Measurements from ENCODE around the gene MEGF8.
A peak's percentile ranks its signal among the peaks of the same experiment; 100 is the strongest.
"Not testable (repeated sequence)": the region's sequence is repeated elsewhere in the genome, so short reads cannot be mapped to it uniquely, and the experiment has no call there.

MEGF8 gene

DNA sequence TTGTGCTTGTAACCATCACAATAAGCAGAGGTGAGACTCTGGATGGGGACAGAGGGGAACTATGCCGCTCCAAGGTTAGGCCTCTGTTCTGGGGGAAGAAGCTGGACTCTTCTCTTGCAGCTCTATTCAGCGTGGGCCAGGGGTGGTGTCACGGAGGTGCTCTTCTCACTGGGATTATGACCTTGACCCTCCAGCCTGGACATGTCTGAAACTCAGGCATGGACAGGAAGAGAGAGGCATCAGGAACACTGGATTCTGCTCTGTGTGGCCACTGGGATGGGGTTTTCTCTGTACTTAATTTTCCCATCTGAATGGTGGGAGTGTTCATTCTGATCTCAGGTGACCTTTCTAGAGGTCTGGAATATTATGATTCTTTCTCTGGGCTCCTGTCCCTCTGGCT is 7.6 kb downstream of the MEGF8 start:
- DNase-seq, result no peak

DNA sequence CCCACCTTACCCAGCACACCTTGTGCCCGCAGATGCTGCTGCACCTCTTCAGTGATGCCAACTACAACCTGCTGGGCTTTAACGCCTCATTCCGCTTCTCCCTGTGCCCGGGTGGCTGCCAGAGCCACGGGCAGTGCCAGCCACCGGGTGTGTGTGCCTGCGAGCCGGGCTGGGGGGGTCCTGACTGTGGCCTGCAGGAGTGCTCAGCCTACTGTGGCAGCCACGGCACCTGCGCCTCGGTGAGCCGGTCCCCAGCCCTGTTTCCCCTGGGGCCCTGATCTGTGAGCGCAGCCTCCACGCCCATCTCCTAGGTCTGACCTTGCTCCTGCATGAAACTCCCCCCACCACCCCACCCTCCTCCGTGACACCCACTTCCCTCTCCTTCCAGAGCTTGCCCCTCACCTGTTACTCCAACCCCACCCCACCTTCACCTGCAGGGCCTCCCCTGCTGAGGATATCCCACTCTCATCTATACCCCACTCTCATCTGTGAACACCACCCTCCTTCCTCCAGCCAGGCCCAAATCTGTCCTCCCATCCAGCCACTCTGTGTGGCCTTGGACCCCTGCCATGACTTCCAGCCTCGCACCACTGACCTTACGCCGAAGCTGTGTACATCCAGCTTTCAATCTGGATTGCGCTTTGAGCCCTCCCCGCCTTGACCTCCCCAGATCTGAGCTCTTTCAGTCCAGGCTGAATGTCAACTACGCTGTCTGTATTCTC is 8.7 kb downstream of the MEGF8 start:
- no peak for DNase-seq

DNA sequence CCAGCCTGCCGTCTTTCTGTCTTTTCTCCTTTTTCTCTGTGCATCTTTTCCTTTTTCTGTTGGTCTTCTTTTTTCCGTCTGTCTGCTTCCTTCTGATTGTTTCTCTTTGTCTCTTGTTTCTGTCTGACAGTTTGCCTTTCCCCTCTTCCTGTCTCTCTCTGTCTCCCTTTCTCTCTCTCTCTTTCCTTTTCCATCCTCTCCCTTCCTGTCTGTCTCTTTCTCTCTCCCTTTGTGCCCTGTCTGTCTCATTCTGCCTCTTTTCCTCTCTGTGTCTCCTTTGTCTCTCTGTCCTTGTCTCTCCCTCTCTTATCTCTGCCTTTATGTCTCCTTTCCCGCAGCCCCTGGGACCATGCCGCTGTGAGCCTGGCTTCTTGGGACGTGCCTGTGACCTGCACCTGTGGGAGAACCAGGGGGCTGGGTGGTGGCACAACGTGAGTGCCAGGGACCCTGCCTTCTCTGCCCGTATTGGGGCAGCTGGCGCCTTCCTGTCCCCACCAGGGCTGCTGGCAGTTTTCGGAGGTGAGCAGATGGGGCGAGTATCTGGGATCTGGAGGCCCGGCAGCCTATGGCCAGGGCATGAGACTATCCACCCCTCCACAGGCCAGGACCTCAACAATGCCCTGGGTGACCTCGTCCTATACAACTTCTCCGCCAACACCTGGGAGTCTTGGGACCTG is 9.4 kb downstream of the MEGF8 start:
- no peak for DNase-seq

DNA sequence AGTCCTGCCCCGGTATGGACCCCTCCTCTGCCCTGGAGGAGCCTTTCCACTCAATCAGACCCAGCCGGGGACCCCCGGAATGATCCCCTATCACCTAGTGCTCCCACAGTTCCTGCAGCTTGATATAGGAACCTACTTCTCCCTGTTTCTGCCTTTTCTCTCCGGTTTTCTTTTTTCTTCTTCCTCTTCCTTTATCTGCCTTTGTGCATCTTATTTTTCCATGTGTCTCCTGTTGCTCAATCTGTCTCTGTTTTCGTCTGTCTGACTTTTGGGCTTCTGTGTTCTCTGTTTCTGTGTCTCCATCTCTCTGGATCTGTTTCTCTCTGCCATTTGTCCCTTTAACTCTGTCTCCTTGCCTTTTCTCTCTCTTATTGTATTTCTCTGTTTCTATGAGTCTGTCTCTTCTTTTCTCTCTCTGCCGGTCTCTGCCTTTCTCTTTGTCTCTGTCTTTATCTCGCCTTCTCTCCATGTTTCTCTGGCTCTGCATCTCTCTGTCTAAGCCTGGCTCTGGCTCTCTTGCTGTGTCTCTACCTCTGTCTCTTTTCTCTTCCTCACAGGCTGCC is 10.0 kb downstream of the MEGF8 start:
- DNase-seq, result no peak

DNA sequence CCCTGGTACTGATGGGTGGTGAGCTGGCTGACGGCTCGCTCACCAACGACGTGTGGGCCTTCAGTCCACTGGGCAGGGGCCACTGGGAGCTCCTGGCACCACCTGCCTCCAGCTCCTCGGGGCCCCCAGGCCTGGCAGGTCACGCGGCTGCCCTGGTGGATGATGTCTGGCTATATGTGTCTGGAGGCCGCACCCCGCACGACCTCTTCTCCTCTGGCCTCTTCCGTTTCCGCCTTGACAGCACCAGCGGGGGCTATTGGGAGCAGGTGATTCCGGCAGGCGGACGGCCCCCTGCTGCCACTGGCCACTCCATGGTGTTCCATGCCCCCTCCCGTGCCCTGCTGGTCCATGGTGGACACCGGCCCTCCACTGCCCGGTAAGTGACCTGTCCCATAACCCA is 10.5 kb downstream of the MEGF8 start:
- no peak for DNase-seq

DNA sequence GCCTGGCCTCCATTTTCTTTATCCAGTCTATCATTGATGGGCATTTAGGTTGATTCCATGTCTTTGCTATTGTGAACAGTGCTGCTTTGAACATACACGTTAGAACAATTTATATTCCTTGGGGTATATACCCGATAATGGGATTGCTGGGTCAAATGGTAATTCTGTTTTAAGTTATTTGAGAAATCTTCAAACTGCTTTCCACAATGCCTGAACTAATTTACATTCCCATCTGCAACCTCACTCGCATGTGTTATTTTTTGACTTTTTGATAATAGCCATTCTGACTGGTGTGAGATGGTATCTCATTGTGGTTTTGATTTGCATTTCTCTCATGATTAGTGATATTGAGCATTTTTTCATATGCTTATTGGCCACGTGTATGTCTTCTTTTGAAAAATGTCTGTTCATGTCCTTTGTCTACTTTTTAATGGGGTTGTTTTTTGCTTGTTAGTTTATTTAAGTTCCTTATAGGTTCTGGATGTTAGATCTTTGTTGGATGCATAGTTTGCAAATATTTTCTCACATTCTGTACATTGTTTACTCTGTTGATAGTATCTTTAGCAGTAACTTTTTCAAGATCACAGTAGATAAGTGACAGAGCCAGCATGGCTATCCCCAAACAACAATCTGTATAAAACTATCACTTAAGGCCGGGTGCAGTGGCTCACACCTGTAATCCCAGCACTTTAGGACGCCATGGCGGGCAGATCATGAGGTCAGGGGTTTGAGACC is 13.9 kb downstream of the MEGF8 start:
- DNase-seq, result not testable (repeated sequence)

DNA sequence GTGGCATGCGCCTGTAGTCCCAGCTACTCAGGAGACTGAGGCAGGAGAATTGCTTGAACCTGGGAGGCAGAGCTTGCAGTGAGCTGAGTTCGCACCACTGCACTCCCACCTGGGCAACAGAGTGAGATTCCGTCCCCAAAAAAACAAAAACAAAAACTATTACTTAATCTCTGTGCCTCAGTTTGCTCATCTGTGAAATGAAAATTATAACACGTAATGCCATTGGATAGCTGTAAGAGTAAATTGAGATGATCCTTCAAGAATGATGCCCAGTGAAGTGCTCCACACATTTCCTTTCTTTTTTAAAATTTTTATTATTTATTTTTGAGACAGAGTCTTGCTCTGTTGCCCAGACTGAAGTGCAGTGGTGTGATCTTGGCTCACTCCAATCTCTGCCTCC is 14.5 kb downstream of the MEGF8 start:
- not testable (repeated sequence) for DNase-seq

DNA sequence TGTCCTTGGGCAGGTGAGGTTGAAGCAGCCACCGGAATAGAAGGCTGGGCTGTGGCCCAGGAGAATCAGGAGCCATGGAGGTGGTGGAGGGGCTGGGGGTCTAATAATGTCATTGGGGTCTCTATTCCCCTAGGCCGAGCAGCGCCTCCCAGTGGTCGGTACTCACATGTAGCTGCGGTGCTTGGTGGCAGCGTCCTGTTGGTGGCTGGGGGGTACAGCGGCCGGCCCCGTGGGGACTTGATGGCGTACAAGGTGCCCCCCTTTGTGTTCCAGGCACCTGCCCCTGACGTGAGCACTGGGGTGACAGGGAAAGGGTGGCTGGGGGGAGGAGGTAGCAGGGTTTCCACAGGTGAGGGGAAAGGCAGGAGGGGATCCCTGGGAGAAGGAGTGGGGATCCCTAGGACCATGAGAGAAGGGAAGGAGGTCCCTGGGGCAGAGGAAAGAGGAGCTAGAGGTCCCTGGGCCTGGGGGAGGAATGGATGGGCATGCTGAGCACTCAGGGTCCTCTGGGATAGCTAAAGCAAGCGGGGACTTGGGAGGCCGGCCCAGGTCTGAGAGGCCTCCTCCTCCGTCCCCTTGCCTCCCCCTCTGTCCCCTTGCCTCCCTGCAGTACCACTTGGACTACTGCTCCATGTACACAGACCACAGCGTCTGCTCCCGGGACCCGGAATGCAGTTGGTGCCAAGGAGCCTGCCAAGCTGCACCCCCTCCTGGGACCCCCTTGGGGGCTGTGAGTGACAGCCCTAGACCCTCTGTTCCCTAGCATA is 18.1 kb downstream of the MEGF8 start:
- no peak for DNase-seq

DNA sequence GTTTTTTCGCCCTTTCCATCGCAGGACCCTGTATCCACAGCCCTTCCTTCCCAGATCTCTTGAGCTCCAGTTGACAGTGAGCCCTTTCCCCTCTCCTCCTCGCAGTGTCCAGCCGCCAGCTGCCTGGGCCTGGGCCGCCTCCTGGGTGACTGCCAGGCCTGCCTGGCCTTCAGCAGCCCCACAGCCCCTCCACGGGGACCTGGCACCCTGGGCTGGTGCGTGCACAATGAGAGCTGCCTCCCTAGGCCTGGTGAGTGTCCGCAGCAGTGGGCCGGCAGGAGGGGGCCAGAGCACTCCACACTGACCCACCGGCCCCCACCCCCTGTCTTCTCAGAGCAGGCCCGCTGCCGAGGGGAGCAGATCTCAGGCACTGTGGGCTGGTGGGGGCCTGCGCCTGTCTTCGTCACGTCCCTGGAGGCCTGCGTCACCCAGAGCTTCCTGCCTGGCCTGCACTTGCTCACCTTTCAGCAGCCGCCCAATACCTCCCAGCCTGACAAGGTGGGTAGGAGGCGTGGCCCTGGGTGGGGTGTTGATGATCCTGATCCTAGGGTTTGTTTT is 19.0 kb downstream of the MEGF8 start:
- DNase-seq, result no peak

DNA sequence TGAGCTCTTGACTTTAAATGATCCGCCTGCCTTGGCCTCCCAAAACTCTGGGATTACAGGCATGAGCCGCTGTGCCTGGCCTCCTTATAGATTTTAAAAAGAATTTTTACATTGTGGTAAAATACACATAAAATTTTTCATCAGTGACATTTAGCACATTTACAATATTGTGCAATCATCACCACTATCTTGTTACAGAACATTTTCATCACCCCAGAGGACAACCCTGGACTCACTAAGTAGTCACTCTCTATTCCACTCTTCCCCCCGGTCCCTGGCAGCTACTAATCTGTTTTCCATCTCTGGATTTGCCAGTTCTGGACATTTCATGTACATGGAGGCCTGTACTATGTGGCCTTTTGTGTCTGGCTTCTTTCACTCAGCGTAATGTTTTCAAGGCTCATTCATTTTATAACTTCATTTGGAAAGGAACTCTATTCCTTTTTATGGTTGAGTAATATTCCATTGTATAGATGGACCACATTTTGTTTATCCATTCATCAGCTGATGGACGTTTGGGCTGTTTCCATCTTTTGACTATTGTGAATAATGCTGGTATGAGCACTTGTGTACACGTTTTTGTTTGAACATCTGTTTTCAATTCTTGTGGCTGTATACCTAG is 19.9 kb downstream of the MEGF8 start:
- no peak for DNase-seq

DNA sequence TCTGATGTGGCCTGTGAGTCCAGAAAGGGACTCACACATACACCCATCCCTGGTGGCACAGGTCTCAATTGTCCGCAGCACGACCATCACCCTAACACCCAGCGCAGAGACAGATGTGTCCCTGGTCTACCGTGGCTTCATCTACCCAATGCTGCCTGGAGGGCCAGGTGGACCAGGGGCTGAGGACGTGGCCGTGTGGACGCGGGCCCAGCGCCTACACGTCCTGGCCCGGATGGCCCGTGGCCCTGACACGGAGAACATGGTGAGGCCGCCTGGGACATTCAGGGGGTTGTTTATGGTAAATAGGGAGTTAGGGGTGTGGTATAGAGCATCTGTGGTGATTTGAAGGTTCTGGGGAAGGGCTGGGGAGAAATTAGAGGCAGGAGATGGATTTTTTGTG is 22.8 kb downstream of the MEGF8 start:
- no peak for DNase-seq

DNA sequence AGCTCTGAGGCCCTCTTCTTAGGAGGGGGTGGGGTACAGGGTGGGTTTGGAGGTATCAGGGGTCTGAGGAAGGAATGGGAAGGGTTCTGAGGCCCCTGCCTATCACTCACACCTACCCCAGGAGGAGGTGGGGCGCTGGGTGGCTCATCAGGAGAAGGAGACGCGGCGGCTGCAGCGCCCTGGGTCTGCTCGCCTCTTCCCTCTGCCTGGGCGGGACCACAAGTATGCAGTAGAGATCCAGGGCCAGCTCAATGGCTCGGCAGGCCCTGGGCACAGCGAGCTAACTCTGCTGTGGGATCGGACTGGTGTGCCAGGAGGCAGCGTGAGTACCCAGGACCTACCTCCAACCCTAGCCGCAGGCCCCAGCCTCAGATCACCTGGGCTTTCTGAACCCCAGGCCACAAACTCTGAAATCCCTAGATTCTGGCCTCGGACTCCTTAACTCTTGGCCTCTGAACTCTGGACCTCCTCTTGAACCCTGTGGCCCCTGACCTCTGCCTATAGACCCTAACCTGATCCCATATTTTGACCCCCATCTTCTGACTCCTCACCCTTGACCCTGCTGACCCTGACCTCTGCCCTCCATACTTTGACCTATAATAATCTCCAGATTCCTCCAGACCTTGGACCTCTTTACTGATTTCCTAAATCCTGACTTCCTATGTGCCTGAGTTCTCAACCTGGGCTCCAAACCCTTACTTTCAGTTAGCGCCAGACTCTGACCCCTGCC is 24.1 kb downstream of the MEGF8 start:
- DNase-seq, result no peak

DNA sequence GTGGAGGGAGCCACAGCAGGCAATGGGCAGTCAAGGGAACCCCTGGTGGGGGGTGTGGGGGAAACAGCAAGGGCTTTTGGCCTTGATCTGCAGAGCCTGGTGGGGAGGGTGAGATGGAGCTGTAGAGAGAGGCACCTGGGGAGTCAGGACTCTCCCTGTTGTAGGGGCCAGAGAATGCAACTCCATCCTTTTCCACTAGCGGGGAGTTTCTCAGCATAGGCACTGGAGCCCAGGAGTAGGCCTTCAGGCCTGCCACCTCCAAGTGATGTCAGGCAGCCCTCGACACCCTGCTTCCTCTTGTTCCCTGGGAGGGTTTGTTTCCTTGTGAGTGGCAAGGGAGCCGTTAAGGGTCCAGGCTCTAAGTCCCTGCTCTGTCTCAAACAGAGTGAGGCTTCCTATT is 25.0 kb downstream of the MEGF8 start:
- no peak for DNase-seq

DNA sequence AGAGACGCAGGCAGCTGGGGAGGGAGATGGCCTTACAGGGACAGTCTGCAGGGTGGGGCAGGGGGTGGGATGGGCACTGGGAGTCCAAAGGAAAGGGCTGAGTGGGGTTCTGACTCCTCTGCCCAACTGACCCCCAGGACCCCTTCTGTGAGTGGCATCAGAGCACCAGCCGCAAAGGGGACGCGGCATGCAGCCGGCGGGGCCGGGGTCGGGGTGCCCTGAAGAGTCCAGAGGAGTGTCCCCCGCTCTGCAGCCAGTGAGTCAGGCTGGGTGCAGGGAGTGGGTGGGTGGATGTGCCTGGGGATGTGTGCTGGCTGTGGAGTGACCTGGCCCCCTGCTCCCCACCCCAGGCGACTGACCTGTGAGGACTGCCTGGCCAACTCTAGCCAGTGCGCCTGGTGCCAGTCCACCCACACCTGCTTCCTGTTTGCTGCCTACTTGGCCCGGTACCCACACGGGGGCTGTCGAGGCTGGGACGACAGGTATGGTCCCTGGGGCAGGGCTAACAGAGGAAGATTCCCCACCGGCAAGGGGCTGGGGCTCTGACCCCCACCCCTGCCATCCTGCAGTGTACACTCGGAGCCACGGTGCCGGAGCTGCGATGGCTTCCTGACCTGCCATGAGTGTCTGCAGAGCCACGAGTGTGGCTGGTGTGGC is 25.8 kb downstream of the MEGF8 start:
- no peak for DNase-seq

DNA sequence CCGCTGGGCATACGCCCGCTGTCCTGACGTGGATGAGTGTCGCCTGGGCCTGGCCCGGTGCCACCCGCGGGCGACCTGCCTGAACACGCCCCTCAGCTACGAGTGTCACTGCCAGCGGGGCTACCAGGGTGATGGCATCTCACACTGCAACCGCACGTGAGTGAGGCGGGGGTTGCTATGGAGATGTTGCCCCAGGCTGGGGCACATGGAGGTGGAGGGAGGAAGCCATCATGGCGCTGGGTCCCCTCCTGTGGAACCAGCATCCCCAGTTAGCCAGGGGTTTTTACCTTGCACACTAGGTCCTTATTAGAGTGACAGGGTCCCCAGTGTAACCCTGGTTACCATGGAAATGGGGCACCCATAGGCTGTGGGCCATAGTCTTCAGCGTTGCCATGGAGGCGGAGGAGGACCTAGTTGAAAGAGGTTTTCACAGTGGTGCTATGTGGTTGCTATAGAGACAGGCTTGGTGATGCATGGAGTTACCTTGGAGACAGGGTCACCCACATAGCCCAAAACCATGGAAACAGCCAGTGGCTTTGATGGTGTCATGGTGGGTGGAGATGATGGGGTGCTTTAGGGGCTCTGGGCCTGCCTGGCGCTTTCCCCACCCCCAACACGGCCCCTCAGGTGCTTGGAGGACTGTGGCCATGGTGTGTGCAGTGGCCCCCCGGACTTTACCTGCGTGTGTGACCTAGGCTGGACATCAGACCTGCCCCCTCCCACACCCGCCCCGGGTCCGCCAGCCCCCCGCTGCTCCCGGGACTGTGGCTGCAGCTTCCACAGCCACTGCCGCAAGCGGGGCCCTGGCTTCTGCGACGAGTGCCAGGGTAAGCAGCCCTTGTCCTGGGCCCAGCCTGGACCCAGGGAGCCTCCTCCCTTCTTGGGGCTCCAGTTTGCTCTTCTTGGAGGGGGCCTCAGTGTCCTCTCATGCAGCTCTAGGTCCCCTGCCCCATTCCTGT is 27.1 kb downstream of the MEGF8 start:
- peak; percentile 46 for DNase-seq

DNA sequence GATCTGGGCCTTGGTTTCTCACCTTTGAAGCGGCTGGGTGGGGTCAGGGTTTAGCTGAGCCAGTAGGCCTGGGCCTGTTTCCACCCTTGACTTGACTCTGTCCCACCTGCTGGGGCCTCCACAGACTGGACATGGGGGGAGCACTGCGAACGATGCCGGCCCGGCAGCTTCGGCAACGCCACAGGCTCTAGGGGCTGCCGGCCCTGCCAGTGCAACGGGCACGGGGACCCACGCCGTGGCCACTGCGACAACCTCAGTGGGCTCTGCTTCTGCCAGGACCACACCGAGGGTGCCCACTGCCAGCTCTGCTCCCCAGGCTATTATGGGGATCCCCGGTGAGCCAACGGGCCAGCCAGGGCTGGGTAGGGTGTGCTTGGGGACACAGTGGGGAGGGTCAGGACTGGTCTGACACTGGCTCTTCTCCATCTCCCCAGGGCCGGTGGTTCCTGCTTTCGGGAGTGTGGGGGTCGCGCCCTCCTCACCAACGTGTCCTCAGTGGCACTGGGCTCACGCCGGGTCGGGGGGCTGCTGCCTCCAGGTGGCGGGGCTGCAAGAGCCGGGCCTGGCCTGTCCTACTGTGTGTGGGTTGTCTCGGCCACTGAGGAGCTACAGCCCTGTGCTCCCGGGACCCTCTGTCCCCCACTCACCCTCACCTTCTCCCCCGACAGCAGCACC is 28.0 kb downstream of the MEGF8 start:
- no peak for DNase-seq

DNA sequence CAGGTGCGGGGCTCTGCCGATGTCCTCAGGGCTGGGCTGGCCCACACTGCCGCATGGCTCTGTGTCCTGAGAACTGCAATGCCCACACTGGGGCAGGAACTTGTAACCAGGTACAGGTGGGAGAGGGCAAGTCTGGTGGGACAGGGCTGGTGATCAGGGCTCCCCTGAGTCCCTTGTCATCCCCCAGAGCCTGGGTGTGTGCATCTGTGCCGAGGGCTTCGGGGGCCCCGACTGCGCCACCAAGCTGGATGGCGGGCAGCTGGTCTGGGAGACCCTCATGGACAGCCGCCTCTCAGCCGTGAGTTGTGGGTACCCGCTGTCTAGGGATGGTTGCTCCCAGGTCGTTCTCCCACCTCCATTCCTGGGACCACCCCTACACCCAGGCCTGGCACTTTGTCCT is 30.5 kb downstream of the MEGF8 start:
- no peak for DNase-seq

DNA sequence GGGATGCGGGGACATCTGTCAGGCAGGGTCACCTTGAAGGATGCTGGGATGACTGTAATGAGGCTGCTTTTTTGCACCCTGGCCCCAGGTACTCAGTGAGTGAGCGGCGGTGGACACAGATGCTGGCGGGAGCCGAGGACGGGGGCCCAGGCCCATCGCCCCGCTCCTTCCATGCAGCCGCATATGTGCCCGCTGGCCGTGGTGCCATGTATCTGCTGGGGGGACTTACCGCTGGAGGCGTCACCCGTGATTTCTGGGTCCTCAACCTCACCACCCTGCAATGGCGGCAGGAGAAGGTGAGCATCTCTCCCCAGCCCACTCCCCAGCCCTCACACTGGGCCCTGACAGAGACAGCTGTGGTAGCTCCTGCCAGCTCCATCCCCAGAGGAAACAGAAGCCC is 31.3 kb downstream of the MEGF8 start:
- no peak for DNase-seq

DNA sequence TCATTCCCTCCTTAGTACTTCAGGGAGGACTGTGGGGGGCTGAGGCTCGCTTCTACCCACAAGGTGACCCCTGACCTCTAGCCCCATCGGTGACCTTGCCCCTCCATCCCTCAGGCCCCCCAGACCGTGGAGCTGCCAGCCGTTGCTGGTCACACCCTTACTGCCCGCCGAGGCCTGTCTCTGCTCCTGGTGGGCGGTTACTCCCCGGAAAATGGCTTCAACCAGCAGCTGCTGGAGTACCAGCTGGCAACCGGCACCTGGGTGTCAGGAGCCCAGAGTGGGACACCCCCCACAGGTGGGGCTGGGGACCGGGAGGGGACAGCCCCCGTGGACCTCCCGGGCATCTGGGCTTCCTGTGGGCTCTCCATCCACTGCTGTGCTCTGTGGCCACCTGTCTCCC is 31.9 kb downstream of the MEGF8 start:
- no peak for DNase-seq
